Measurements from ENCODE around the gene EFNA5.

EFNA5 gene

DNA sequence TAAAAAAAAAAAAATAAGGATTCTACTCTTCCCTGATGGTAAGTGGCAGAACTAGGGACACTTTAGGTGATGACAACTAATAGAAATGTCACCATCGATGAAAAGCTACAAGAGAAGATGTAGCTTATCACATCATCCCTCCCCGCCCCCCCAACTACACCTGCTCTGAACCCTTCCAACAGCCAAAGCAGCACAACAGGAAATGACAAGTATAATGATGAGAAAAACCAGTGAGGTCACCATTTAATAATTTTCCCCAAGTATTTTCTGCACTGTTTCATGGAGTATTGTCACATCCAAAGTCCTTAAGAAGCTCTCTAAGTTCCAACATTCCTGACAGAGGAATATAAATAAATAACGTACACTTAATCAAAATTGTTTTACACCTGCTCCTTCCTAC lies 221.4 kb downstream of the EFNA5 start:
- TF ChIP-seq, protein P1, sequence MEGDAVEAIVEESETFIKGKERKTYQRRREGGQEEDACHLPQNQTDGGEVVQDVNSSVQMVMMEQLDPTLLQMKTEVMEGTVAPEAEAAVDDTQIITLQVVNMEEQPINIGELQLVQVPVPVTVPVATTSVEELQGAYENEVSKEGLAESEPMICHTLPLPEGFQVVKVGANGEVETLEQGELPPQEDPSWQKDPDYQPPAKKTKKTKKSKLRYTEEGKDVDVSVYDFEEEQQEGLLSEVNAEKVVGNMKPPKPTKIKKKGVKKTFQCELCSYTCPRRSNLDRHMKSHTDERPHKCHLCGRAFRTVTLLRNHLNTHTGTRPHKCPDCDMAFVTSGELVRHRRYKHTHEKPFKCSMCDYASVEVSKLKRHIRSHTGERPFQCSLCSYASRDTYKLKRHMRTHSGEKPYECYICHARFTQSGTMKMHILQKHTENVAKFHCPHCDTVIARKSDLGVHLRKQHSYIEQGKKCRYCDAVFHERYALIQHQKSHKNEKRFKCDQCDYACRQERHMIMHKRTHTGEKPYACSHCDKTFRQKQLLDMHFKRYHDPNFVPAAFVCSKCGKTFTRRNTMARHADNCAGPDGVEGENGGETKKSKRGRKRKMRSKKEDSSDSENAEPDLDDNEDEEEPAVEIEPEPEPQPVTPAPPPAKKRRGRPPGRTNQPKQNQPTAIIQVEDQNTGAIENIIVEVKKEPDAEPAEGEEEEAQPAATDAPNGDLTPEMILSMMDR (IDR thresholded peaks at IDR 0.05; ENCODE audit: insufficient read depth, low read length, poor library complexity, severe bottlenecking) = no peak
- no peak for DNase-seq (ENCODE audit: extremely low read depth, insufficient read length)
- peak overlapping the region; percentile 37; the same call in 1 of the 2 replicates for H3K4me3 ChIP-seq (replicated peaks; ENCODE audit: low read depth, low read length)
- no peaks in the 10 kb centered on the region for H3K36me3 ChIP-seq (ENCODE audit: control insufficient read depth, insufficient read depth, low read length)
- H3K27me3 ChIP-seq (replicated peaks; ENCODE audit: control insufficient read depth, insufficient read depth, low read length) = no peaks in the 10 kb centered on the region

DNA sequence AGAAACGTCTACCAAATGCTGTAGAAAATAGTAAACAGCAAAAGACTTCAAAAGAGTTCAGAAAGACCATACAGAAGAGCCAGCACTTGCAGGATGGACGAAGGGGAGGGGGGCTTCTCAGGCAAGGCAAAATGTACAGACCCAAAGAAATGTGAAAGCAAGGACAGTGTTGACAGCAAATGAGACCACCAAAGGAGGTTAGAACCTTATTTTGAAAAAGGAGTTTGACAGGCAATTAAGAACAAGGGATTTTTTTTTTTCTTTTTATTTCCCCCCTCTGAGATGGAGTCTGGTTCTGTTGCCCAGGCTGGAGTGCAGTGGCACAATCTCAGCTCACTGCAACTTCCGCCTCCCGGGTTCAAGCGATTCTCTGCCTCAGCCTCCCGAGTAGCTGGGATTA lies 223.2 kb downstream of the EFNA5 start:
- TF ChIP-seq, protein P1 (IDR thresholded peaks at IDR 0.05; ENCODE audit: insufficient read depth, low read length, poor library complexity, severe bottlenecking) = no peak
- Histone ChIP-seq H3K27me3 (replicated peaks; ENCODE audit: control insufficient read depth, insufficient read depth, low read length) (no peaks in the 10 kb centered on the region), H3K4me3 (replicated peaks; ENCODE audit: low read depth, low read length) (no peak overlapping the region), H3K36me3 (ENCODE audit: control insufficient read depth, insufficient read depth, low read length) (no peaks in the 10 kb centered on the region)
- no peak for DNase-seq (ENCODE audit: extremely low read depth, insufficient read length)

DNA sequence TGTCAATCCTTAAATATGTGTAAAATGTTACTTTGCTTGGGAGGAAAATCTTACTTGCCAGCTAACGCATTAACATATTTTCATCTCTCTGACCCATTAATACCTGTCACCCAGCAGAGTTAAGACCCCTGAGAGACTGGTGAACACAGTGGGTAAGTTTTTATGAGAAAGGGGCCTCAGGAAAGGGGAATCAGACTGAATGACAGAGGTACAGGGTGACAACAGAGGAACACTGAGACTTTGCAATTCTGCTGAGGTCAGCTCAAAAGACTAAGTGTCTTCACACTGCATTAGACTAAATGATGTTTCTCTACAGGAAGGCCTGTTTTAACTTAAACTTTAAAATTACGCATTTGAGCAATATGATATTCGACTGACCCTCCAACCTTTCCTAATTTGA lies 223.8 kb downstream of the EFNA5 start:
- Histone ChIP-seq H3K27me3 (replicated peaks; ENCODE audit: control insufficient read depth, insufficient read depth, low read length) (no peaks in the 10 kb centered on the region), H3K4me3 (replicated peaks; ENCODE audit: low read depth, low read length) (no peak overlapping the region), H3K36me3 (ENCODE audit: control insufficient read depth, insufficient read depth, low read length) (no peaks in the 10 kb centered on the region)
- DNase-seq (ENCODE audit: extremely low read depth, insufficient read length) = no peak
- TF ChIP-seq, protein P1 (IDR thresholded peaks at IDR 0.05; ENCODE audit: insufficient read depth, low read length, poor library complexity, severe bottlenecking) = no peak

DNA sequence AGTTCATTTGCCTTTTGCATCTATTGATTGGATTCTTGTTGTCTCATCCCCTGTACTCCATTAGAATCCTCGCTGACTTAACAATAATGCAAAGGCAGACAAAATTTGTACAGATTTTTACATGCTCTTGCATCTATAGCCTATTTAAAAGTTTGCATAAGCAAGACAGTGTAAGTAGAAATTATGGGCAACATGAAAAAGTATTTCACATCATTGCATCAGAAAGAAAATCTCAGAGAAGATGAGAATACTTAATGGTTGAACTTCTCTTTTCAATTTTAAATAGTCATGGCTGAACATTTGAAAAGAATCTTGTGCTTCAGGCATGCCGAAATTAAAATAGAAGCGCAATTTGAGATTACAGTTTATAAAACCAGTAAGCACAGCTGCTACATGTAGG lies 226.4 kb downstream of the EFNA5 start:
- no peak for DNase-seq (ENCODE audit: extremely low read depth, insufficient read length)
- TF ChIP-seq, protein P1 (IDR thresholded peaks at IDR 0.05; ENCODE audit: insufficient read depth, low read length, poor library complexity, severe bottlenecking) = no peak
- H3K27me3 ChIP-seq (replicated peaks; ENCODE audit: control insufficient read depth, insufficient read depth, low read length) = no peaks in the 10 kb centered on the region
- no peak overlapping the region for H3K4me3 ChIP-seq (replicated peaks; ENCODE audit: low read depth, low read length)
- no peaks in the 10 kb centered on the region for H3K36me3 ChIP-seq (ENCODE audit: control insufficient read depth, insufficient read depth, low read length)

DNA sequence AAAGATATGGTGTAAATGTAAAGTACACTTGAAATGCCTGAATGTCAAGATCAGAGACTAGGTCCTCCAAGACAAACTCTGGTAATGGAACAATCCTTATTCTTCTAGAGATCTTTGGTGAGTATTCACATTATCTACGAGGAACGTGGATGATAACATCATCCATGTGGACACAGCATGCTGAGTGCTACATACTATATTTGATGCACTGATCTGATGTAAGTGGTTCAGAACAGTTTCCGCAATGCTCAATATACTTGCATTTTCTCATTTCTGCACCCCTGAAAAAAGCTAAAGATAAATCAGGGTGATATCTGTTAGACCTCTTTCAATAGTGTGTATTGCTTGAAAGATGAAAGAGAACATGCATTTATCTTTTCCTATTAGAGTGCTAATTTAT lies 226.8 kb downstream of the EFNA5 start:
- TF ChIP-seq, protein P1 (IDR thresholded peaks at IDR 0.05; ENCODE audit: insufficient read depth, low read length, poor library complexity, severe bottlenecking) = no peak
- no peak for DNase-seq (ENCODE audit: extremely low read depth, insufficient read length)
- H3K36me3 ChIP-seq (ENCODE audit: control insufficient read depth, insufficient read depth, low read length) = no peaks in the 10 kb centered on the region
- no peaks in the 10 kb centered on the region for H3K27me3 ChIP-seq (replicated peaks; ENCODE audit: control insufficient read depth, insufficient read depth, low read length)
- no peak overlapping the region for H3K4me3 ChIP-seq (replicated peaks; ENCODE audit: low read depth, low read length)

DNA sequence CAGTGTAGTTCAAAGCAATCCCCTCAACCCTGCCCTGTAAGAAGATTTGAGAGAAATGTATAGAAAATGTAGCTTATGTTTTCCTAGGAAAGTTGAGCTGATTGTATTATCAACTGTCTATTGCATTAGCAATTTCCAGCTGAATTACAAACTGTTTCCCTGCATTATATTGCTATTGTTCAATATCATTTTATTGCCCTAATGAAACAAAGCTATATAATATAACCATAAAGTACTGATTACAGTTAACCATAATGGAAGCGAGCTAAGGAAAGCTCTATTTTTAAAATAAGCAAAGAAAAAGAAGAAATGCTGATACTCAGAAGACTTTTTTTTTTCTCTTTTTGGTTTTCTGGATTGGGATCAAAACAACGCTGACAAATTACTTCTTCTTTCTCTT lies 228.3 kb downstream of the EFNA5 start:
- TF ChIP-seq, protein P1 (IDR thresholded peaks at IDR 0.05; ENCODE audit: insufficient read depth, low read length, poor library complexity, severe bottlenecking) = no peak
- Histone ChIP-seq H3K27me3 (replicated peaks; ENCODE audit: control insufficient read depth, insufficient read depth, low read length) (no peaks in the 10 kb centered on the region), H3K36me3 (ENCODE audit: control insufficient read depth, insufficient read depth, low read length) (no peaks in the 10 kb centered on the region), H3K4me3 (replicated peaks; ENCODE audit: low read depth, low read length) (no peak overlapping the region)
- DNase-seq (ENCODE audit: extremely low read depth, insufficient read length) = no peak

Measured in GM06990 (cell line).